OCI-LY7 (cell line): ENCODE measurements around the gene SERPINC1. TPM values are rescaled to one million over a fixed set of nuclear protein-coding genes. Genes with fewer than 3 reads are reported as not detected.

Experiments used
- BruUV-seq: library from RNA; stranded (reverse); fragments of 400-500 nt; replicated peaks from 2 replicates; lab custom pipeline; 2021; lab: Mats Ljungman, UMichigan
- CTCF ChIA-PET: fragments of 300-600 bp; sonication (Branson Sonifier 250); formaldehyde crosslinking; loops from one replicate; lab custom pipeline; 2022; ENCODE audit warnings: antibody characterized with exemption; ENCODE audit not compliant: unreplicated experiment; lab: Charles Lee
- POLR2A ChIA-PET: fragments of 300-600 bp; sonication (Branson Sonifier 250); formaldehyde crosslinking; loops from one replicate; lab custom pipeline; 2022; ENCODE audit warnings: antibody characterized with exemption; lab: Charles Lee
- DNase-seq: peaks from one replicate; pipeline ENCODE4 v3.0.0-alpha.2; 2015; ENCODE audit warnings: low spot score
- H2AFZ ChIP-seq: fragments of 200-600 bp; sonication (generic), shearing (Covaris generic); 2 replicates; pipeline ENCODE4 v1.6.1; 2014; ENCODE audit warnings: mild to moderate bottlenecking, antibody characterized with exemption, low read length, moderate library complexity
- H3K27ac ChIP-seq: fragments of 200-600 bp; sonication (generic); 2 replicates; pipeline ENCODE4 v1.5.1; 2014; ENCODE audit warnings: mixed run types, low read depth, mild to moderate bottlenecking, moderate library complexity, low read length, inconsistent platforms; ENCODE audit not compliant: poor library complexity, severe bottlenecking
- H3K36me3 ChIP-seq: fragments of 200-600 bp; sonication (generic); 2 replicates; pipeline ENCODE4 v1.6.1; 2014; ENCODE audit warnings: mild to moderate bottlenecking, antibody characterized with exemption, low read length, moderate library complexity, mixed read lengths; ENCODE audit not compliant: insufficient read depth
- H3K4me1 ChIP-seq: fragments of 200-600 bp; sonication (generic); 2 replicates; pipeline ENCODE4 v1.5.1; 2014; ENCODE audit warnings: mild to moderate bottlenecking, low read length; ENCODE audit not compliant: insufficient read depth, poor library complexity, severe bottlenecking
- H3K4me2 ChIP-seq: fragments of 200-600 bp; sonication (generic); 2 replicates; pipeline ENCODE4 v1.6.1; 2014; ENCODE audit warnings: mild to moderate bottlenecking, low read length
- H3K4me3 ChIP-seq: fragments of 200-600 bp; sonication (generic); 2 replicates; pipeline ENCODE4 v1.5.1; 2014; ENCODE audit warnings: mild to moderate bottlenecking, low read depth, low read length; ENCODE audit not compliant: poor library complexity, severe bottlenecking
- H3K79me2 ChIP-seq: fragments of 200-600 bp; sonication (generic); 2 replicates; pipeline ENCODE4 v1.6.1; 2016; ENCODE audit warnings: low read depth, mild to moderate bottlenecking, low read length, moderate library complexity, mixed read lengths; ENCODE audit not compliant: insufficient read depth
- H3K9me2 ChIP-seq: fragments of 200-600 bp; sonication (generic); 2 replicates; pipeline ENCODE4 v1.6.1; 2016; ENCODE audit warnings: mild to moderate bottlenecking, low read length, mixed read lengths; ENCODE audit not compliant: insufficient read depth
- H3K9me3 ChIP-seq: fragments of 200-600 bp; sonication (generic); 2 replicates; pipeline ENCODE4 v1.6.1; 2014; ENCODE audit warnings: mild to moderate bottlenecking, mixed run types, low read length, mixed read lengths
- H4K20me1 ChIP-seq: fragments of 200-600 bp; sonication (generic); 2 replicates; pipeline ENCODE4 v1.6.1; 2014; ENCODE audit warnings: mild to moderate bottlenecking, antibody characterized with exemption, low read length, moderate library complexity, mixed read lengths; ENCODE audit not compliant: insufficient read depth
- EZH2phosphoT487 ChIP-seq: fragments of 200-600 bp; sonication (generic); IDR thresholded peaks from 2 replicates; pipeline ENCODE4 v1.6.1; 2018; ENCODE audit warnings: low read depth, borderline replicate concordance, mild to moderate bottlenecking, mixed run types, antibody characterized with exemption, low read length, moderate library complexity, mixed read lengths
- intact Hi-C: fragments of 100-400 bp; cut with micrococcal nuclease; formaldehyde crosslinking; loops from one replicate; pipeline ENCODE4 v1.10.0; 2022; ENCODE audit not compliant: unreplicated experiment
- total RNA-seq, 2 experiments: library from RNA; depleted of rRNA in 1 of 2; stranded (reverse); fragments of >200 nt in 1 of 2; shearing (Covaris generic) in 1 of 2; gene quantifications; 2 replicates each; pipeline ENCODE4 v1.2.3, GENCODE V29; 2014 to 2022
- TF ChIP-seq, protein P1 (sequence below): fragments of 200-600 bp; sonication (generic); conservative IDR thresholded peaks from 2 replicates; pipeline ENCODE4 v1.5.1; 2014; ENCODE audit warnings: mild to moderate bottlenecking, antibody characterized with exemption, low read length, moderate library complexity, mixed read lengths

The SERPINC1 gene
- total RNA-seq, 2 experiments from 2014 or later: not detected

DNA sequence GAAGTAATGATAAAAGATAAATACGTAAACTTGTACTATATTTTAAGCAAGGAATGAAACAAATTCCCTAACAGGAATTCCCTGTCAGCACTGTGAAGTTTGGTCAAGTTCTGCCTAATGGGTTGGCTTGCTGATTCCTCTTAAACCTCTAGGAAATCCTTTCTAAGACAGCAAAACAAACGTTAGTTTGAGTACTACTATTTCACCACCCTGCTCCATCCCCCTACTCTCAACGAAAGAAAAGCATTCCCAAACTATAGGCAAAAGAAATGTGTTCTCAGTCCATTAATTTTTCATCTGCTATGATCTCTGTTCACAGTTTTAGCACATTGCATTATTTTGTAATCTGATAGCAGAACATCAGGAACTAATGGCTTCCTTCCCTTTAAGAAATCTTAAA is 16.1 kb downstream of the SERPINC1 start:
- no peaks in the 10 kb centered on the region for H3K36me3 ChIP-seq
- no peak overlapping the region for H3K4me2 ChIP-seq
- H3K9me2 ChIP-seq: no peaks in the 10 kb centered on the region
- TF ChIP-seq, protein P1, sequence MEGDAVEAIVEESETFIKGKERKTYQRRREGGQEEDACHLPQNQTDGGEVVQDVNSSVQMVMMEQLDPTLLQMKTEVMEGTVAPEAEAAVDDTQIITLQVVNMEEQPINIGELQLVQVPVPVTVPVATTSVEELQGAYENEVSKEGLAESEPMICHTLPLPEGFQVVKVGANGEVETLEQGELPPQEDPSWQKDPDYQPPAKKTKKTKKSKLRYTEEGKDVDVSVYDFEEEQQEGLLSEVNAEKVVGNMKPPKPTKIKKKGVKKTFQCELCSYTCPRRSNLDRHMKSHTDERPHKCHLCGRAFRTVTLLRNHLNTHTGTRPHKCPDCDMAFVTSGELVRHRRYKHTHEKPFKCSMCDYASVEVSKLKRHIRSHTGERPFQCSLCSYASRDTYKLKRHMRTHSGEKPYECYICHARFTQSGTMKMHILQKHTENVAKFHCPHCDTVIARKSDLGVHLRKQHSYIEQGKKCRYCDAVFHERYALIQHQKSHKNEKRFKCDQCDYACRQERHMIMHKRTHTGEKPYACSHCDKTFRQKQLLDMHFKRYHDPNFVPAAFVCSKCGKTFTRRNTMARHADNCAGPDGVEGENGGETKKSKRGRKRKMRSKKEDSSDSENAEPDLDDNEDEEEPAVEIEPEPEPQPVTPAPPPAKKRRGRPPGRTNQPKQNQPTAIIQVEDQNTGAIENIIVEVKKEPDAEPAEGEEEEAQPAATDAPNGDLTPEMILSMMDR: no peak
- no peak for TF ChIP-seq EZH2phosphoT487
- H3K9me3 ChIP-seq: no peaks in the 10 kb centered on the region
- no peak overlapping the region for H2AFZ ChIP-seq
- POLR2A ChIA-PET: interaction anchor here (0.7 kb wide), 1 partner anchor 41 kb away, joined by 4 read pairs; no protein-coding TSS in a partner anchor
- peaks cover 9% of the 10 kb centered on the region for H3K4me1 ChIP-seq
- intact Hi-C loops: no loop called here
- no TSS peak for BruUV-seq
- CTCF ChIA-PET: no interaction called here
- peaks cover 5% of the 10 kb centered on the region; the same call in 1 of the 2 replicates for H3K79me2 ChIP-seq
- no peaks in the 10 kb centered on the region for H4K20me1 ChIP-seq
- DNase-seq: no peak
- H3K4me3 ChIP-seq: no peak overlapping the region
- no peak overlapping the region for H3K27ac ChIP-seq

DNA sequence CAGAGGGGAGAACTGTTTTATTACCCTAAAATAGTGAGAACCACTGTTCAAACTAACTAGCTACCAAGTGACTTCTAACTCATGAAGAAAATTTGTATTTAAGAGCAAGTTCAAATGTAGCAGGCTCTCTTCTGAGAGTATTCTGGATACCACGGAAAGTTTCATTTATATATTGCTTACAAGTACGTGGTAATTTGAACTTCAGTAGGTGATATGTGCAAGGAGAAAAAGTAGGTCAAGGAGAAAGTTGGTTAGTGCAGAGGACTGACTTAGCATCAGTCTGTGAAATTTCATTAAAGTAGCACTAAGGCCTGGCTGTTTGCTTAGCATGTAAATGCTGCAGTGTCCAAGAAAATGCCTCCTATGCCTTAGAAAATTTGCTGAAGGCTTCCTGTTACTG is 16.7 kb downstream of the SERPINC1 start:
- peaks cover 9% of the 10 kb centered on the region for H3K4me1 ChIP-seq
- BruUV-seq: no TSS peak
- POLR2A ChIA-PET: no interaction called here
- no peak overlapping the region for H3K27ac ChIP-seq
- peaks cover 4% of the 10 kb centered on the region; the same call in 1 of the 2 replicates for H3K36me3 ChIP-seq
- CTCF ChIA-PET: no interaction called here
- H3K9me3 ChIP-seq: no peaks in the 10 kb centered on the region
- no peak for DNase-seq
- intact Hi-C loops: no loop called here
- peaks cover 5% of the 10 kb centered on the region; the same call in 1 of the 2 replicates for H3K79me2 ChIP-seq
- no peak overlapping the region for H3K4me3 ChIP-seq
- no peak overlapping the region for H2AFZ ChIP-seq
- no peak for TF ChIP-seq EZH2phosphoT487
- TF ChIP-seq, protein P1: no peak
- H3K9me2 ChIP-seq: no peaks in the 10 kb centered on the region
- H4K20me1 ChIP-seq: no peaks in the 10 kb centered on the region
- no peak overlapping the region for H3K4me2 ChIP-seq

DNA sequence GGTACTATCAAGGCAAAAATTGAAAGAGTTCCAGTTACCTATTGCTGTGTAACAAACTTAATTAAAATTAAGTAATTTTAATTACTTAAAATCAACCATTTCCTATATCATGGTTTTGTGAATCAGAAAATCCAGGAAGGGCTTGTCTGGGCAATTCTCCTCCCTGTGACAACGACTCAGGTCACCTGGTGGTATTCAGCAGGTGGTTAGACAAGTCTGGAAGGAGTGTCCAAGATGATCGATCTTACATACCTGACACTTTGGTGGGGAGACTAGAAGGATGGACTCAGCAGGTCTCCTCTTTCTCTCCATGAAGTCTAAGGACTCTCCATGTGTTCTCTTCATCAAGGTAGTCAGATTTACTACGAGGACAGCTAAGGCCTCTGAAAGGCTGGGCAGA is 22.9 kb downstream of the SERPINC1 start:
- no peak for DNase-seq
- Histone ChIP-seq H3K36me3 (peaks cover 9% of the 10 kb centered on the region), H4K20me1 (no peaks in the 10 kb centered on the region), H3K9me3 (no peaks in the 10 kb centered on the region), H3K9me2 (no peaks in the 10 kb centered on the region), H3K4me1 (peaks cover 9% of the 10 kb centered on the region), H3K4me2 (no peak overlapping the region), H3K4me3 (no peak overlapping the region), H3K79me2 (peaks cover 5% of the 10 kb centered on the region; the same call in 1 of the 2 replicates), H2AFZ (no peak overlapping the region), H3K27ac (no peak overlapping the region)
- ChIA-PET CTCF (interaction anchor here (0.9 kb wide), 1 partner anchor 11 kb away, joined by 3 read pairs; no protein-coding TSS in a partner anchor), POLR2A (no interaction called here)
- BruUV-seq: no TSS peak
- intact Hi-C loops: no loop called here
- TF ChIP-seq, protein P1: no peak
- no peak for TF ChIP-seq EZH2phosphoT487
